ENCODE results near the gene SLC44A5. TPM values are rescaled to one million over a fixed set of nuclear protein-coding genes. Genes with fewer than 3 reads are reported as not detected.

The SLC44A5 gene
- total RNA-seq, 3 donors from 2014 or later, result 1.6 to 4.6 (median 4.2) TPM

- TF ChIP-seq CTCF (IDR thresholded peaks at IDR 0.05), result no peak
- DNase-seq, result no peak
- H3K36me3 ChIP-seq (ENCODE audit: low read depth), result no peaks in the 10 kb centered on the region
- intact Hi-C loops (cut with DNase I, micrococcal nuclease), result no loop called here
- H3K4me1 ChIP-seq (ENCODE audit: low read depth), result no peaks in the 10 kb centered on the region
- H3K4me3 ChIP-seq, result no peak overlapping the region
- ATAC-seq, result no peak
- H3K9me3 ChIP-seq, result no peaks in the 10 kb centered on the region
Measured at GRCh38 chr1:75503221-75503974, 107.5 kb downstream of the SLC44A5 start.

DNA sequence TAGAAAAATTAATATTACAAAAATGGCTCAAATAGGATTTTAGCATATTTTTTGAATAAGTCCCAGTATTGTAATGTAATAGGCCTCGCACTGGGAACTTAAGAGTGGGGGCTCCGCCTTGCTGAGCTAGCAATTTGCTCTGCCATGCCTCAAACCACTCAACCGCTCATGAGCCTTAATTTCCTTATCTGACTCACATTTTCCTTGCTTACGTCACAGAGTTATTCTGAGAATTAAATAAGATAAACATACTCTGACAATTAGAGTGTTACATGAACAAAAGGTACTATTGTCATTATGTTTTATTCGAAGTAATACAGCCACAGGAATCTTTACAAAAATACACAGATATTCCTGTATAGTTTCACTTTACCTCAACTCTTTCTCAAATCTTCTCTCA, 108.1 kb downstream of the SLC44A5 start:
- Histone ChIP-seq H3K36me3 (ENCODE audit: low read depth) (no peaks in the 10 kb centered on the region), H3K9me3 (no peaks in the 10 kb centered on the region), H3K4me1 (ENCODE audit: low read depth) (no peaks in the 10 kb centered on the region), H3K4me3 (no peak overlapping the region)
- DNase-seq (no peak), ATAC-seq (no peak)
- intact Hi-C loops (cut with DNase I, micrococcal nuclease), result no loop called here
- TF ChIP-seq CTCF (IDR thresholded peaks at IDR 0.05), result no peak

- DNase-seq, result no peak
- intact Hi-C loops (cut with DNase I, micrococcal nuclease), result no loop called here
- TF ChIP-seq CTCF (IDR thresholded peaks at IDR 0.05), result no peak
- no peaks in the 10 kb centered on the region for H3K4me1 ChIP-seq (ENCODE audit: low read depth)
- no peak for ATAC-seq
- no peaks in the 10 kb centered on the region for H3K9me3 ChIP-seq
- H3K36me3 ChIP-seq (ENCODE audit: low read depth), result no peaks in the 10 kb centered on the region
- no peak overlapping the region for H3K4me3 ChIP-seq
Measured at GRCh38 chr1:75501577-75502295, 109.2 kb downstream of the SLC44A5 start.

DNA sequence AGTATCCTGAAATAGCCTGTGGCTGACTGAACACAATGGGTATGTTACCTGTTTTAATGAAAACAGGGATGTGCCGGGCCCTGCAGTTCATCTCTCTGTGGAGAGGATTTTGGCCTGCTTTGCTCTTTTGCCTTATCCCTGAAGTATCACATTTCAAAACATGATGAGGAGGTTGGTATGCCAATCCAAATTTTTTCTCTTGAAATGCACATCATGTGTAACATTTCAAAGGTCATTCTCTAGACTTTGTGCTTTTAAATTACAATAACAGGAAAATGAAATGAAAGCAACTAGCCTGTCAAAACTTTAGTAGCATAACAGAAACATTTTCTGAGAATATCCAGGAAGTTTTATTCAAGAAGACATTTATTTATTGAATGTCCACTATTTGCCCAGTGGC, 118.9 kb downstream of the SLC44A5 start:
- Histone ChIP-seq H3K36me3 (ENCODE audit: low read depth) (no peaks in the 10 kb centered on the region), H3K4me1 (ENCODE audit: low read depth) (no peaks in the 10 kb centered on the region), H3K4me3 (no peak overlapping the region), H3K9me3 (no peaks in the 10 kb centered on the region)
- TF ChIP-seq CTCF (IDR thresholded peaks at IDR 0.05), result no peak
- no peak for DNase-seq
- ATAC-seq, result no peak
- intact Hi-C loops (cut with DNase I, micrococcal nuclease), result no loop called here

- Histone ChIP-seq H3K9me3 (no peaks in the 10 kb centered on the region), H3K4me1 (ENCODE audit: low read depth) (no peaks in the 10 kb centered on the region), H3K36me3 (ENCODE audit: low read depth) (no peaks in the 10 kb centered on the region), H3K4me3 (no peak overlapping the region)
- no peak for TF ChIP-seq CTCF (IDR thresholded peaks at IDR 0.05)
- intact Hi-C loops (cut with DNase I, micrococcal nuclease), result no loop called here
- DNase-seq, result no peak
- no peak for ATAC-seq
Measured at GRCh38 chr1:75487399-75487798, 123.5 kb downstream of the SLC44A5 start.

All from mucosa of descending colon (tissue), 3 donors.